Measurements from ENCODE around the gene TANGO6. TPM values are rescaled to one million over a fixed set of nuclear protein-coding genes. Genes with fewer than 3 reads are reported as not detected.

The TANGO6 gene
- total RNA-seq, 4 donors from 2014 or later, result 18.4 to 36.0 (median 23.3) TPM

- Histone ChIP-seq H3K4me3 (no peak overlapping the region), H3K27me3 (no peaks in the 10 kb centered on the region), H3K36me3 (peaks cover 0 to 78% (median 12%) of the 10 kb centered on the region in 3 donors), H3K27ac (no peak overlapping the region), H3K9me3 (no peaks in the 10 kb centered on the region), H3K4me1 (no peaks in the 10 kb centered on the region)
- no peak for TF ChIP-seq CTCF (IDR thresholded peaks at IDR 0.05)
- no peak for TF ChIP-seq EP300 (IDR thresholded peaks at IDR 0.05)
- no peak for TF ChIP-seq POLR2A (IDR thresholded peaks at IDR 0.05)
- no peak for DNase-seq (ENCODE audit: low spot score in 2 of 2)
- WGBS, 2 donors, result 89 to 91% methylated on average over 3 of the region's 3 CpGs
These were observed 83.7 kb downstream of the TANGO6 start for GRCh38 chr16:68927018-68927417.

GRCh38 chr16:68931196-68931595 is 87.9 kb downstream of the TANGO6 start:
- 90 to 96% methylated on average over 3 of the region's 3 CpGs for WGBS, 2 donors
- Histone ChIP-seq H3K27me3 (no peaks in the 10 kb centered on the region), H3K36me3 (peaks cover 0 to 88% (median 12%) of the 10 kb centered on the region in 3 donors), H3K9me3 (no peaks in the 10 kb centered on the region), H3K4me1 (no peaks in the 10 kb centered on the region), H3K4me3 (no peak overlapping the region), H3K27ac (no peak overlapping the region)
- TF ChIP-seq POLR2A (IDR thresholded peaks at IDR 0.05), result no peak
- no peak for TF ChIP-seq CTCF (IDR thresholded peaks at IDR 0.05)
- no peak for TF ChIP-seq EP300 (IDR thresholded peaks at IDR 0.05)
- DNase-seq (ENCODE audit: low spot score in 2 of 2), result no peak

- no peaks in the 10 kb centered on the region for H3K27me3 ChIP-seq
- 88 to 92% methylated on average over 3 of the region's 3 CpGs for whole genome bisulfite sequencing, 2 donors
- TF ChIP-seq EP300 (IDR thresholded peaks at IDR 0.05), result no peak
- no peak for TF ChIP-seq POLR2A (IDR thresholded peaks at IDR 0.05)
- no peak for TF ChIP-seq CTCF (IDR thresholded peaks at IDR 0.05)
These were observed 91.1 kb downstream of the TANGO6 start for GRCh38 chr16:68934402-68934801.

GRCh38 chr16:68935008-68935407 is 91.7 kb downstream of the TANGO6 start:
- H3K27ac ChIP-seq, result no peak overlapping the region
- H3K9me3 ChIP-seq, result no peaks in the 10 kb centered on the region
- H3K4me1 ChIP-seq, result no peaks in the 10 kb centered on the region
- no peak for TF ChIP-seq POLR2A (IDR thresholded peaks at IDR 0.05)
- no peak for TF ChIP-seq EP300 (IDR thresholded peaks at IDR 0.05)
- TF ChIP-seq CTCF (IDR thresholded peaks at IDR 0.05), result no peak
- H3K36me3 ChIP-seq, result peaks cover 0 to 57% (median 0%) of the 10 kb centered on the region in 3 donors
- no peaks in the 10 kb centered on the region for H3K27me3 ChIP-seq
- DNase-seq (ENCODE audit: low spot score in 2 of 2), result no peak
- no peak overlapping the region for H3K4me3 ChIP-seq

More at GRCh38 chr16:68934402-68934801, 91.1 kb downstream of the TANGO6 start:
- no peak for DNase-seq (ENCODE audit: low spot score in 2 of 2)
- H3K4me1 ChIP-seq, result no peaks in the 10 kb centered on the region
- H3K36me3 ChIP-seq, result peaks cover 0 to 63% (median 0%) of the 10 kb centered on the region in 3 donors
- H3K4me3 ChIP-seq, result no peak overlapping the region
- no peak overlapping the region for H3K27ac ChIP-seq
- H3K9me3 ChIP-seq, result no peaks in the 10 kb centered on the region

- DNase-seq (ENCODE audit: low spot score in 2 of 2), result no peak
- H3K36me3 ChIP-seq, result peaks cover 0 to 43% (median 0%) of the 10 kb centered on the region in 3 donors
- H3K9me3 ChIP-seq, result no peaks in the 10 kb centered on the region
- no peaks in the 10 kb centered on the region for H3K4me1 ChIP-seq
- H3K27me3 ChIP-seq, result no peaks in the 10 kb centered on the region
- H3K27ac ChIP-seq, result no peak overlapping the region
- TF ChIP-seq POLR2A (IDR thresholded peaks at IDR 0.05), result no peak
- no peak for TF ChIP-seq CTCF (IDR thresholded peaks at IDR 0.05)
- no peak for TF ChIP-seq EP300 (IDR thresholded peaks at IDR 0.05)
- 77% methylated on average over 2 of the region's 2 CpGs for WGBS, 2 donors
- H3K4me3 ChIP-seq, result no peak overlapping the region
These were observed 93.7 kb downstream of the TANGO6 start for GRCh38 chr16:68936736-68937631.

Measured in tibial nerve (tissue), 4 donors.